ENCODE measurements around the gene KY. TPM values are rescaled to one million over a fixed set of nuclear protein-coding genes. Genes with fewer than 3 reads are reported as not detected.
A peak's percentile ranks its signal among the peaks of the same experiment; 100 is the strongest.

The KY gene
- total and polyA plus RNA-seq, 10 of the 15 experiments (the other 5 are each of a cell fraction or from before 2014, with no cell fraction given) = 0.04 to 0.11 TPM; not detected in 8

GRCh38 chr3:134562055-134562454 lies 88.8 kb downstream of the KY start (continued):
- TF ChIP-seq PKNOX1 (IDR thresholded peaks at IDR 0.05) = no peak

GRCh38 chr3:134559591-134559990 lies 91.2 kb downstream of the KY start:
- in situ Hi-C loops (cut with MboI) = no loop called here

More at GRCh38 chr3:134559591-134559990, 91.2 kb downstream of the KY start:
- peaks cover 2 to 7% of the 10 kb centered on the region in 2 experiments; a peak in 3 of 4 replicates for H3K36me3 ChIP-seq (ENCODE audit: control insufficient read depth in 2 of 2, insufficient read depth in 2 of 2, low read length in 1 of 2)
- WGBS (ENCODE audit: insufficient coverage, insufficient replicate concordance, low lambda C conversion rate, missing lambda C conversion rate) = 97% methylated on average over 3 of the region's 3 CpGs
- no peaks in the 10 kb centered on the region for H4K20me1 ChIP-seq (ENCODE audit: control insufficient read depth, insufficient read depth)
- intact Hi-C loops (cut with micrococcal nuclease; ENCODE audit: unreplicated experiment) = no loop called here
- H2AFZ ChIP-seq (ENCODE audit: control insufficient read depth, low read depth, low read length) = no peak overlapping the region
- BruUV-seq (replicated peaks) = no TSS peak
- no peaks in the 10 kb centered on the region for H3K9me3 ChIP-seq (replicated peaks; ENCODE audit: control insufficient read depth, insufficient read depth, low read length)
- ChIA-PET POLR2A (no interaction called here), CTCF (no interaction called here), RAD21 (ENCODE audit: unreplicated experiment) (no interaction called here), SMC1A (ENCODE audit: uncharacterized antibody, unreplicated experiment) (no interaction called here)
- FAIRE-seq (no peak), ATAC-seq (no peak), DNase-seq (ENCODE audit: low read depth, low spot score) (no peak)
- H3K9ac ChIP-seq (ENCODE audit: control insufficient read depth, insufficient read depth, low read length) = no peak overlapping the region
- no peak overlapping the region for H3K4me2 ChIP-seq (ENCODE audit: control insufficient read depth, insufficient read depth)
- no peaks in the 10 kb centered on the region for H3K4me1 ChIP-seq (ENCODE audit: control insufficient read depth, insufficient read depth, low read length)
- H3K4me3 ChIP-seq = no peak overlapping the region
- TF ChIP-seq SPI1 (IDR thresholded peaks at IDR 0.05; ENCODE audit: borderline replicate concordance, insufficient read depth, low read depth, low read length) (peak; percentile 30; the same call in 1 of the 2 replicates), BCL3 (IDR thresholded peaks at IDR 0.05; ENCODE audit: borderline replicate concordance, insufficient read depth, low read depth, low read length, poor library complexity, severe bottlenecking) (no peak), MYB (IDR thresholded peaks at IDR 0.05; ENCODE audit: borderline replicate concordance, low read depth, low read length) (no peak), MAX (IDR thresholded peaks at IDR 0.05; ENCODE audit: low read depth, low read length) (no peak), FOS (IDR thresholded peaks at IDR 0.05; ENCODE audit: borderline replicate concordance, extremely low read depth, insufficient read length) (no peak), SIN3A (IDR thresholded peaks at IDR 0.05; ENCODE audit: low read depth, low read length) (no peak)
- no peaks in the 10 kb centered on the region for H3K27me3 ChIP-seq (replicated peaks in 1 of 2; ENCODE audit: control insufficient read depth in 2 of 2, insufficient read depth in 2 of 2, low read length in 1 of 2)
- no peak overlapping the region for H3K27ac ChIP-seq (ENCODE audit: control insufficient read depth, insufficient read depth)
- no peaks in the 10 kb centered on the region for H3K79me2 ChIP-seq (ENCODE audit: control insufficient read depth, insufficient read depth, low read length)

Other genes starting within 250 kb of the KY start
- 40.0 and 48.4 TPM in 2 replicates for gene ANAPC13, start 165.0 kb downstream of the KY start, total RNA-seq (2014; rRNA removed)
- gene ANAPC13, start 165.0 kb downstream of the KY start, total RNA-seq (2014; rRNA removed; fragmentation: Illumina TruSeq; extraction: Trizol) = 39.6 and 42.3 TPM in 2 replicates
- gene ANAPC13, start 165.0 kb downstream of the KY start, total RNA-seq (2021) = 32.8 and 34.9 TPM in 2 replicates
- gene ANAPC13, start 165.0 kb downstream of the KY start, polyA plus RNA-seq (2011; rRNA removed) = 91.7 and 136 TPM in 2 replicates
- 74.2 and 87.6 TPM in 2 replicates for gene ANAPC13, start 165.0 kb downstream of the KY start, polyA plus RNA-seq (2014; fragmentation: Illumina TruSeq; extraction: Trizol)
- gene ANAPC13, start 165.0 kb downstream of the KY start, polyA plus RNA-seq (2014; fragmentation: Nextera tagmentation; extraction: Ambion mirVana) = 100 to 1,000 TPM; 129 to 139 TPM
- gene ANAPC13, start 165.0 kb downstream of the KY start, polyA plus RNA-seq (2014; rRNA removed) = 30.2 and 42.6 TPM in 2 replicates
- 100 to 1,000 TPM; 104 to 105 TPM for gene ANAPC13, start 165.0 kb downstream of the KY start, polyA plus RNA-seq (2016; fragmentation: Nextera tagmentation; extraction: Ambion mirVana)
- 24.1 and 27.7 TPM in 2 replicates for gene CEP63, start 165.0 kb downstream of the KY start, total RNA-seq (2014; rRNA removed)
- 36.4 and 36.8 TPM in 2 replicates for gene CEP63, start 165.0 kb downstream of the KY start, total RNA-seq (2014; rRNA removed; fragmentation: Illumina TruSeq; extraction: Trizol)
- 25.5 and 25.9 TPM in 2 replicates for gene CEP63, start 165.0 kb downstream of the KY start, total RNA-seq (2021)
- 15.9 and 29.1 TPM in 2 replicates for gene CEP63, start 165.0 kb downstream of the KY start, polyA plus RNA-seq (2011; rRNA removed)
- gene CEP63, start 165.0 kb downstream of the KY start, polyA plus RNA-seq (2014; fragmentation: Illumina TruSeq; extraction: Trizol) = 36.9 and 51.1 TPM in 2 replicates
- gene CEP63, start 165.0 kb downstream of the KY start, polyA plus RNA-seq (2014; fragmentation: Nextera tagmentation; extraction: Ambion mirVana) = 10 to 100 TPM; 14.0 to 16.4 TPM
- 25.6 and 27.9 TPM in 2 replicates for gene CEP63, start 165.0 kb downstream of the KY start, polyA plus RNA-seq (2014; rRNA removed)
- gene CEP63, start 165.0 kb downstream of the KY start, polyA plus RNA-seq (2016; fragmentation: Nextera tagmentation; extraction: Ambion mirVana) = 10 to 100 TPM; 33.8 to 36.2 TPM
- gene EPHB1, start 144.2 kb upstream of the KY start, total RNA-seq (2014; rRNA removed) = 1.3 and 1.5 TPM in 2 replicates
- 0.67 and 0.69 TPM in 2 replicates for gene EPHB1, start 144.2 kb upstream of the KY start, total RNA-seq (2014; rRNA removed; fragmentation: Illumina TruSeq; extraction: Trizol)
- 1.8 and 2.2 TPM in 2 replicates for gene EPHB1, start 144.2 kb upstream of the KY start, total RNA-seq (2021)
- gene EPHB1, start 144.2 kb upstream of the KY start, polyA plus RNA-seq (2011; rRNA removed) = 11.3 and 23.8 TPM in 2 replicates
- 0.52 and 0.84 TPM in 2 replicates for gene EPHB1, start 144.2 kb upstream of the KY start, polyA plus RNA-seq (2014; fragmentation: Illumina TruSeq; extraction: Trizol)
- gene EPHB1, start 144.2 kb upstream of the KY start, polyA plus RNA-seq (2014; fragmentation: Nextera tagmentation; extraction: Ambion mirVana) = under 1 TPM; 0.34 to 0.49 TPM
- gene EPHB1, start 144.2 kb upstream of the KY start, polyA plus RNA-seq (2014; rRNA removed) = 0.33 and 0.51 TPM in 2 replicates
- gene EPHB1, start 144.2 kb upstream of the KY start, polyA plus RNA-seq (2016; fragmentation: Nextera tagmentation; extraction: Ambion mirVana) = 1 to 10 TPM; 1.6 TPM